ENCODE results near the gene ING5.

The ING5 gene

GRCh38 chr2:241722896-241723454 is 21.1 kb downstream of the ING5 start:
- no peak for DNase-seq (ENCODE audit: low read depth)
- no peak overlapping the region for H3K4me3 ChIP-seq (ENCODE audit: low read depth, low read length)
- TF ChIP-seq MYC (IDR thresholded peaks at IDR 0.05; ENCODE audit: low read depth, low read length) (no peak), MAX (IDR thresholded peaks at IDR 0.05; ENCODE audit: low read depth, low read length) (no peak), POLR2A (IDR thresholded peaks at IDR 0.05; ENCODE audit: extremely low read depth, insufficient read length) (no peak), CTCF (IDR thresholded peaks at IDR 0.05; ENCODE audit: low read depth, low read length) (no peak)

GRCh38 chr2:241724259-241724974 is 22.6 kb downstream of the ING5 start:
- H3K4me3 ChIP-seq (ENCODE audit: low read depth, low read length) = no peak overlapping the region
- peak; percentile 35 for DNase-seq (ENCODE audit: low read depth)
- TF ChIP-seq CTCF (IDR thresholded peaks at IDR 0.05; ENCODE audit: low read depth, low read length) (peak; percentile 20), POLR2A (IDR thresholded peaks at IDR 0.05; ENCODE audit: extremely low read depth, insufficient read length) (no peak), MYC (IDR thresholded peaks at IDR 0.05; ENCODE audit: low read depth, low read length) (no peak), MAX (IDR thresholded peaks at IDR 0.05; ENCODE audit: low read depth, low read length) (peak; percentile 35; the same call in 1 of the 2 replicates)

- no peak for TF ChIP-seq MYC (IDR thresholded peaks at IDR 0.05; ENCODE audit: low read depth, low read length)
- no peak for TF ChIP-seq CTCF (IDR thresholded peaks at IDR 0.05; ENCODE audit: low read depth, low read length)
- TF ChIP-seq MAX (IDR thresholded peaks at IDR 0.05; ENCODE audit: low read depth, low read length) = no peak
- no peak for TF ChIP-seq POLR2A (IDR thresholded peaks at IDR 0.05; ENCODE audit: extremely low read depth, insufficient read length)
- no peak overlapping the region for H3K4me3 ChIP-seq (ENCODE audit: low read depth, low read length)
- DNase-seq (ENCODE audit: low read depth) = peak; percentile 40
These were observed 23.4 kb downstream of the ING5 start for GRCh38 chr2:241724975-241725870.

- DNase-seq (ENCODE audit: low read depth) = no peak
- TF ChIP-seq MYC (IDR thresholded peaks at IDR 0.05; ENCODE audit: low read depth, low read length) (no peak), MAX (IDR thresholded peaks at IDR 0.05; ENCODE audit: low read depth, low read length) (no peak), POLR2A (IDR thresholded peaks at IDR 0.05; ENCODE audit: extremely low read depth, insufficient read length) (no peak), CTCF (IDR thresholded peaks at IDR 0.05; ENCODE audit: low read depth, low read length) (no peak)
- H3K4me3 ChIP-seq (ENCODE audit: low read depth, low read length) = no peak overlapping the region
These were observed 24.6 kb downstream of the ING5 start for GRCh38 chr2:241726459-241726858.

GRCh38 chr2:241728000-241728399 is 26.2 kb downstream of the ING5 start:
- TF ChIP-seq MYC (IDR thresholded peaks at IDR 0.05; ENCODE audit: low read depth, low read length) = no peak
- TF ChIP-seq CTCF (IDR thresholded peaks at IDR 0.05; ENCODE audit: low read depth, low read length) = no peak
- no peak for TF ChIP-seq POLR2A (IDR thresholded peaks at IDR 0.05; ENCODE audit: extremely low read depth, insufficient read length)
- TF ChIP-seq MAX (IDR thresholded peaks at IDR 0.05; ENCODE audit: low read depth, low read length) = no peak
- no peak overlapping the region for H3K4me3 ChIP-seq (ENCODE audit: low read depth, low read length)
- no peak for DNase-seq (ENCODE audit: low read depth)

Data from NB4 (cell line).